Trophoblast cell (in vitro differentiated cells and primary cell): ENCODE measurements around the gene CDKN2B.

Experiments
- DNase-seq, 2 donors: peaks; one replicate each; pipeline ENCODE4 v3.0.0-alpha.2; 2016
- H2AFZ ChIP-seq: 2 replicates; pipeline ENCODE4 v1.6.1; 2013; ENCODE audit warnings: low read length, moderate library complexity, mild to moderate bottlenecking; ENCODE audit not compliant: insufficient read depth, poor library complexity
- H2AK5ac ChIP-seq: 2 replicates; pipeline ENCODE4 v1.6.1; 2013; ENCODE audit warnings: mild to moderate bottlenecking, low read length
- H2BK120ac ChIP-seq: 2 replicates; pipeline ENCODE4 v1.6.1; 2013; ENCODE audit warnings: low read length, mild to moderate bottlenecking, moderate library complexity; ENCODE audit not compliant: insufficient read depth, poor library complexity
- H2BK12ac ChIP-seq: 2 replicates; pipeline ENCODE4 v1.6.1; 2013; ENCODE audit warnings: mild to moderate bottlenecking, low read length, moderate library complexity
- H2BK5ac ChIP-seq: 2 replicates; pipeline ENCODE4 v1.6.1; 2013; ENCODE audit warnings: low read length, low read depth, moderate library complexity, mild to moderate bottlenecking; ENCODE audit not compliant: poor library complexity
- H3K14ac ChIP-seq: 2 replicates; pipeline ENCODE4 v1.6.1; 2013; ENCODE audit warnings: mild to moderate bottlenecking, low read length
- H3K18ac ChIP-seq: 2 replicates; pipeline ENCODE4 v1.6.1; 2013; ENCODE audit warnings: mild to moderate bottlenecking, low read length
- H3K23ac ChIP-seq: 2 replicates; pipeline ENCODE4 v1.6.1; 2013; ENCODE audit warnings: low read length
- H3K27ac ChIP-seq: 2 replicates; pipeline ENCODE4 v1.5.1; 2013; ENCODE audit warnings: low read depth, mild to moderate bottlenecking, inconsistent platforms, low read length, moderate library complexity
- H3K27me3 ChIP-seq: 2 replicates; pipeline ENCODE4 v1.6.1; 2013; ENCODE audit warnings: inconsistent platforms, mild to moderate bottlenecking, low read length, moderate library complexity; ENCODE audit not compliant: insufficient read depth
- H3K36me3 ChIP-seq, 2 experiments: 1 replicate in 1 of 2; 2 replicates in 1 of 2; pipeline ENCODE4 v1.6.1; 2013; ENCODE audit warnings: low read length in 2 of 2, mild to moderate bottlenecking in 2 of 2, moderate library complexity in 1 of 2; ENCODE audit not compliant: insufficient read depth in 2 of 2, control insufficient read depth in 1 of 2
- H3K4ac ChIP-seq: 2 replicates; pipeline ENCODE4 v1.6.1; 2013; ENCODE audit warnings: low read depth, mild to moderate bottlenecking, low read length, moderate library complexity
- H3K4me1 ChIP-seq, 2 experiments: 1 replicate in 1 of 2; 2 replicates in 1 of 2; pipeline ENCODE4 v1.6.1; 2013; ENCODE audit warnings: low read length in 2 of 2, mild to moderate bottlenecking in 2 of 2, moderate library complexity in 1 of 2; ENCODE audit not compliant: insufficient read depth in 2 of 2, control insufficient read depth in 1 of 2
- H3K4me2 ChIP-seq: 2 replicates; pipeline ENCODE4 v1.6.1; 2013; ENCODE audit warnings: inconsistent platforms, mild to moderate bottlenecking, low read length, moderate library complexity
- H3K4me3 ChIP-seq: 2 replicates; pipeline ENCODE4 v1.5.1; 2013; ENCODE audit warnings: mild to moderate bottlenecking, low read depth, low read length, inconsistent platforms
- H3K79me1 ChIP-seq: one replicate; pipeline ENCODE4 v1.6.1; 2013; ENCODE audit warnings: low read length
- H3K79me2 ChIP-seq: 2 replicates; pipeline ENCODE4 v1.6.1; 2013; ENCODE audit warnings: low read length, mild to moderate bottlenecking; ENCODE audit not compliant: control insufficient read depth, insufficient read depth, poor library complexity
- H3K9ac ChIP-seq: 2 replicates; pipeline ENCODE4 v1.6.1; 2013; ENCODE audit warnings: mild to moderate bottlenecking, low read length
- H3K9me3 ChIP-seq: 2 replicates; pipeline ENCODE4 v1.6.1; 2013; ENCODE audit warnings: low read depth, mild to moderate bottlenecking, control low read depth, inconsistent platforms, low read length; ENCODE audit not compliant: insufficient read depth
- H4K12ac ChIP-seq: 2 replicates; pipeline ENCODE4 v1.6.1; 2013; ENCODE audit warnings: low read depth, mild to moderate bottlenecking, low read length, moderate library complexity
- H4K8ac ChIP-seq: 2 replicates; pipeline ENCODE4 v1.6.1; 2013; ENCODE audit warnings: low read depth, mild to moderate bottlenecking, low read length, moderate library complexity
- H4K91ac ChIP-seq: one replicate; pipeline ENCODE4 v1.6.1; 2013; ENCODE audit warnings: low read depth, mild to moderate bottlenecking, low read length, moderate library complexity
- WGBS: extraction: QIAGEN DNeasy Blood & Tissue Kit; methylation state at CpG from one replicate; pipeline ENCODE4 v1.1.7; 2013; ENCODE audit warnings: missing lambda C conversion rate; ENCODE audit not compliant: insufficient read length, insufficient coverage; ENCODE audit errors: extremely low coverage; 5-methylcytosine and 5-hydroxymethylcytosine counted together

The CDKN2B gene

DNA sequence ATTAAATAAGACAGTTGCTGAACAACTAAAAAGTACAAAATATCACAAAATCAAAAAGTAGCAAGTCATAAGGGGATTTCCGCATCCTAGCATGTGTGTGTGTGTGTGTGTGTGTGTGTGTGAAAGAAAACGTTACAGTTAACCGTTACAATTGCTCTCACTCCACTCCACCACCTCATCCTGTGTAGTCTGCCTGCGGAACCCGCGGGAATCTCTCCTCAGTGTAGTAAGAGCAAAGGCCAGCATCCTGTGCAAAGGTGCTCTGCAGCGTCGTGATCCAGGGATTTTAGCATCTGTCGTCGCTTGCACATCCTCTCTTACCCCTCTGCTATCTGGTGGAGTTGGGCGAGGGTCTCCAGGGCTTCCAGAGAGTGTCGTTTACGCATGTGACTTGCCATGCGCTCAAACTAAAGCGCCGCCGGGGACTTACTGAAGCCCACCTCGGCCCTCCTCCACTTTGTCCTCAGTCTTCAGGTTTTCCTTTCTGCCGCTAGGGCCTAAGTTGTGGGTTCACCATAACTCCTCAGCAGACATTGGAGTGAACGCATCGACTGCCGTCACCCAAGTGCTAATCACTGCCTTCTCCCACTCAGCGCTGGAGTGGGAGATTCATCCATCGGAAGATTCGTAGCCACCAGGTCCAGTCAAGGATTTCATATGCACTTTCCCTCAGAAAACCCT, 3.9 kb downstream of the CDKN2B start:
- peak overlapping the region; percentile 60 for H3K4me3 ChIP-seq
- H3K23ac ChIP-seq, result no peak overlapping the region

DNA sequence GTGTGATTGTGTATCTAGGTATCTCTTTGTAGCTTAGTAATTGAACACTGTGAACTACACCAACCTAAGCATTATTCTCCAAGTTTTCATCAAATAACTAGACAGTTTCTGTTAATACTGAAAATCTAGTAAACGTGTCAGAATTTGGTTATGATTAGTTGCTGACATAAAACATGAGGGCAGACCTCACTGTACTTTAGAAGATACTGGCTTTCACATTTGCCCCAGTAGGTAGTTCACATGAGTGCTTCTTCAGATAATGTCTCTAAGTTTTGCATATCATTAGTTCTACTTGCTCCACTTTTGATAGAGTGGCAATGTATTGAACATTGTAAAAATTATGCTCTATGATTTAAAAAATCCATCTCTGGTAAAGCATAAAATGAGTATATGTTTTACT, 7.1 kb downstream of the CDKN2B start:
- Histone ChIP-seq H4K91ac (no peak overlapping the region), H3K27me3 (no peaks in the 10 kb centered on the region), H3K4me3 (no peak overlapping the region), H2BK5ac (no peak overlapping the region), H4K12ac (no peak overlapping the region), H3K4me2 (no peak overlapping the region), H2BK12ac (no peak overlapping the region), H3K4me1 (peaks cover 4 to 9% of the 10 kb centered on the region in 2 experiments), H4K8ac (no peak overlapping the region), H3K27ac (no peak overlapping the region), H2AK5ac (no peak overlapping the region), H2AFZ (no peak overlapping the region), H3K9me3 (peaks cover 4% of the 10 kb centered on the region), H3K79me2 (peaks cover 2% of the 10 kb centered on the region), H3K18ac (no peak overlapping the region), H3K23ac (no peak overlapping the region), H3K9ac (no peak overlapping the region), H3K79me1 (no peaks in the 10 kb centered on the region), H3K14ac (no peak overlapping the region), H3K4ac (no peak overlapping the region), H2BK120ac (no peak overlapping the region), H3K36me3 (peaks cover 13% of the 10 kb centered on the region in 2 experiments)
- no CpG with 5 or more reads among the region's 1 CpG for WGBS
- no peak for DNase-seq

More for the DNA sequence above, 3.9 kb downstream of the CDKN2B start:
- Histone ChIP-seq H3K4me1 (peaks cover 4 to 12% of the 10 kb centered on the region in 2 experiments), H3K79me2 (peaks cover 5% of the 10 kb centered on the region), H3K9ac (peak overlapping the region; percentile 1), H3K4ac (no peak overlapping the region), H3K18ac (no peak overlapping the region), H3K9me3 (peaks cover 4% of the 10 kb centered on the region), H3K36me3 (peaks cover 13% of the 10 kb centered on the region in 2 experiments), H4K12ac (no peak overlapping the region), H3K14ac (no peak overlapping the region), H2AFZ (no peak overlapping the region), H3K79me1 (peaks cover 4% of the 10 kb centered on the region), H3K27ac (no peak overlapping the region), H2BK12ac (no peak overlapping the region), H3K4me2 (peak overlapping the region; percentile 64), H2BK5ac (no peak overlapping the region), H2BK120ac (no peak overlapping the region), H3K27me3 (no peaks in the 10 kb centered on the region), H4K8ac (no peak overlapping the region), H2AK5ac (no peak overlapping the region), H4K91ac (no peak overlapping the region)
- DNase-seq, result no peak
- no CpG with 5 or more reads among the region's 25 CpGs for WGBS

DNA sequence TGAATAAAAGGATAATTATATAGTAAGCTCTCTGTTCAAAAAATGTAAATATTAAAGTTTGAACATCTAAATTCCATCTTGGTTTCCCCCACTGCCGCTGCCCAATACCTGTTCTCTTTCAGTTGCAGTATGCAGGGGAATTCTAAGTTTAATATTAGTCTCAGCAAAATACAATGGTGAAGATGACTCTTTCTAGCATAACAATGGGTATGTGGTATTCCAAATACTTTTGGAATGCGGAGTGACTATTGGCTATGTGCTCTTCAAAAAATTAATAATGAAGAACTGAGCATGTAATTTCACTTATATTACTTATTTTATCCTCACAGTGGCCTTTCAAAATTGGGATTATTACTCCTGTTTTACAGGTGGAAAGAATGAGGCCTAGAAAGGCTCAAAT, 11.1 kb downstream of the CDKN2B start:
- Histone ChIP-seq H2BK120ac (no peak overlapping the region), H2AK5ac (no peak overlapping the region), H4K8ac (no peak overlapping the region), H2AFZ (no peak overlapping the region), H3K9me3 (peaks cover 2% of the 10 kb centered on the region), H3K36me3 (no peaks in the 10 kb centered on the region), H3K18ac (no peak overlapping the region), H2BK12ac (no peak overlapping the region), H3K79me1 (peaks cover 5% of the 10 kb centered on the region), H4K91ac (no peak overlapping the region), H2BK5ac (no peak overlapping the region), H3K27ac (no peak overlapping the region), H3K4me1 (peaks cover 6 to 10% of the 10 kb centered on the region in 2 experiments), H3K79me2 (peaks cover 6% of the 10 kb centered on the region), H3K4me2 (no peak overlapping the region), H3K23ac (no peak overlapping the region), H3K4ac (no peak overlapping the region), H3K9ac (no peak overlapping the region), H3K14ac (no peak overlapping the region), H3K4me3 (no peak overlapping the region), H4K12ac (no peak overlapping the region), H3K27me3 (peaks cover 15% of the 10 kb centered on the region)
- no CpG with 5 or more reads among the region's 2 CpGs for WGBS
- no peak for DNase-seq

DNA sequence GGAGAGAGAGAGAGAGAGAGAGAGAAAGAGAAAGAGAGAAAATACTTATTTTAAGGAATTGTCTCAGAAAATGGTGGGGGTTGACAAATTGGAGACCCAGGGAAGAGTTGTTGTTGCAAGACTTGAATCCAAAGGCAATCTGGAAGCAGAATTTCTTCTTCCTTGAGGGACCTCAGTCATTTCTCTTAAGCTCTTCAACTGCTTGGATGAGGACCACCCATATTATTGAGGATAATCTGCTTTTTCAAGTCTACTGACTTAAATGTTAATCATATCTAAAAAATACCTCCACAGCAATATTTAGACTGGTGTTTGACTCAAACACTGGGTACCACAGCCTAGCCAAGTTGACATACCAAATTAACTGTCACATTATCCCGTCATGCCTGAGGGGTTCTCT, 11.6 kb downstream of the CDKN2B start:
- peaks cover 6% of the 10 kb centered on the region for H3K79me2 ChIP-seq
- H3K9ac ChIP-seq, result no peak overlapping the region
- H3K18ac ChIP-seq, result no peak overlapping the region
- peaks cover 15% of the 10 kb centered on the region for H3K27me3 ChIP-seq
- H4K8ac ChIP-seq, result no peak overlapping the region
- H3K4me1 ChIP-seq, result peaks cover 6 to 10% of the 10 kb centered on the region in 2 experiments
- no peak overlapping the region for H3K4me3 ChIP-seq
- no peak overlapping the region for H3K4ac ChIP-seq
- no peak overlapping the region for H2BK120ac ChIP-seq
- H2AK5ac ChIP-seq, result no peak overlapping the region
- peaks cover 5% of the 10 kb centered on the region for H3K79me1 ChIP-seq
- no peak overlapping the region for H3K14ac ChIP-seq
- H3K23ac ChIP-seq, result no peak overlapping the region
- H2BK12ac ChIP-seq, result no peak overlapping the region
- no CpG with 5 or more reads among the region's 1 CpG for WGBS
- H3K4me2 ChIP-seq, result no peak overlapping the region
- H4K12ac ChIP-seq, result no peak overlapping the region
- DNase-seq, result no peak
- H2AFZ ChIP-seq, result no peak overlapping the region
- no peak overlapping the region for H2BK5ac ChIP-seq
- H3K36me3 ChIP-seq, result no peaks in the 10 kb centered on the region
- H3K27ac ChIP-seq, result no peak overlapping the region
- H3K9me3 ChIP-seq, result peaks cover 2% of the 10 kb centered on the region
- no peak overlapping the region for H4K91ac ChIP-seq
